Suprapubic skin (tissue), 4 donors: ENCODE results near the gene DUOXA1.

ENCODE experiments used
- EP300 ChIP-seq: sonication (generic); formaldehyde crosslinking; IDR thresholded peaks from one replicate; pipeline ENCODE4 v1.6.1; 2017; ENCODE audit warnings: antibody characterized with exemption
- POLR2A ChIP-seq, 2 donors: fragments of 450-650 bp; IDR thresholded peaks; one replicate each; pipeline ENCODE4 v1.6.1; 2017; ENCODE audit warnings: antibody characterized with exemption in 2 of 2, mild to moderate bottlenecking in 2 of 2, moderate library complexity in 2 of 2
- POLR2AphosphoS5 ChIP-seq, 3 donors: sonication (generic); formaldehyde crosslinking; IDR thresholded peaks; one replicate each; pipeline ENCODE4 v1.6.1; 2017; ENCODE audit warnings: antibody characterized with exemption in 3 of 3
- TF ChIP-seq, protein P1 (sequence below), 2 donors: fragments of 200-600 bp in 1 of 2; fragments of 450-650 bp in 1 of 2; sonication (generic) in 1 of 2; IDR thresholded peaks; one replicate each; pipeline ENCODE4 v1.5.1; 2016 to 2019; ENCODE audit warnings: antibody characterized with exemption in 2 of 2, mild to moderate bottlenecking in 1 of 2, moderate library complexity in 1 of 2

DNA sequence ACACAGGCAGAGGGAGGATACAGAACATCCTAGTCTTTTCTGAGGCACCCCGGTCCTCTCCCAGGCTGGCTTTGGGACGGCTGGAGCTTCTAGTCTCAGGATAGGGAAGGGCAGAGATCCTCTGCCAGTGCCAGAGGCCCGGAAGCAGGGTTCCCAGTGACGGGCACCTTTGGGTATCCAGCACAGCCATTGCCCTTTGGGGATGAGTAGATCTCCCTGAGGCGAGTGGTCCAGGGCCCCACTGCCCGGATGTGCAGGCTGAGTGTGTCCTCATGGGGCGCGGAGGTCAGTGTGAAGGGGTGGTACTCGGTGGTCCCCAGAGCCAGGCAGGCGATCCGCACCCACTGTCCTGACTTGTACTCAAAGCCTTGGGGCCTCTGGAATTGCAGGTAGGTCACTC, 34.0 kb downstream of the DUOXA1 start:
- no peak for TF ChIP-seq POLR2AphosphoS5 (IDR thresholded peaks at IDR 0.05)
- TF ChIP-seq POLR2A (IDR thresholded peaks at IDR 0.05), result no peak
- TF ChIP-seq, protein P1, sequence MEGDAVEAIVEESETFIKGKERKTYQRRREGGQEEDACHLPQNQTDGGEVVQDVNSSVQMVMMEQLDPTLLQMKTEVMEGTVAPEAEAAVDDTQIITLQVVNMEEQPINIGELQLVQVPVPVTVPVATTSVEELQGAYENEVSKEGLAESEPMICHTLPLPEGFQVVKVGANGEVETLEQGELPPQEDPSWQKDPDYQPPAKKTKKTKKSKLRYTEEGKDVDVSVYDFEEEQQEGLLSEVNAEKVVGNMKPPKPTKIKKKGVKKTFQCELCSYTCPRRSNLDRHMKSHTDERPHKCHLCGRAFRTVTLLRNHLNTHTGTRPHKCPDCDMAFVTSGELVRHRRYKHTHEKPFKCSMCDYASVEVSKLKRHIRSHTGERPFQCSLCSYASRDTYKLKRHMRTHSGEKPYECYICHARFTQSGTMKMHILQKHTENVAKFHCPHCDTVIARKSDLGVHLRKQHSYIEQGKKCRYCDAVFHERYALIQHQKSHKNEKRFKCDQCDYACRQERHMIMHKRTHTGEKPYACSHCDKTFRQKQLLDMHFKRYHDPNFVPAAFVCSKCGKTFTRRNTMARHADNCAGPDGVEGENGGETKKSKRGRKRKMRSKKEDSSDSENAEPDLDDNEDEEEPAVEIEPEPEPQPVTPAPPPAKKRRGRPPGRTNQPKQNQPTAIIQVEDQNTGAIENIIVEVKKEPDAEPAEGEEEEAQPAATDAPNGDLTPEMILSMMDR (IDR thresholded peaks at IDR 0.05), result no peak
- TF ChIP-seq EP300, result no peak
